Lung (tissue), 12 donors: ENCODE measurements around the gene BCL2L11. TPM values are rescaled to one million over a fixed set of nuclear protein-coding genes. Genes with fewer than 3 reads are reported as not detected.

Experiments
- ATAC-seq: fragments of 200-7000 bp; cut with Tn5 transposase; one replicate; pipeline ENCODE4 v1.9.1; 2020; ENCODE audit warnings: moderate number of reproducible peaks; ENCODE audit not compliant: insufficient read depth, low FRiP score
- DNase-seq, 3 donors: peaks; one replicate each; pipeline ENCODE4 v3.0.0-alpha.2; 2013 to 2017
- H3K27ac ChIP-seq, 2 donors: one replicate each; pipeline ENCODE4 v1.5.1; 2013; ENCODE audit warnings: mild to moderate bottlenecking in 2 of 2, moderate library complexity in 2 of 2, control low read depth in 1 of 2, inconsistent platforms in 1 of 2, low read depth in 1 of 2, low read length in 1 of 2
- H3K27me3 ChIP-seq, 3 donors: one replicate each; pipeline ENCODE4 v1.5.1; 2013; ENCODE audit warnings: low read length in 2 of 3; ENCODE audit not compliant: control insufficient read depth in 3 of 3, insufficient read depth in 3 of 3
- H3K36me3 ChIP-seq, 4 donors: one replicate each; pipeline ENCODE4 v1.5.1; 2013; ENCODE audit warnings: low read length in 4 of 4, mild to moderate bottlenecking in 1 of 4, moderate library complexity in 1 of 4; ENCODE audit not compliant: control insufficient read depth in 4 of 4, insufficient read depth in 4 of 4
- H3K4me1 ChIP-seq, 5 donors: one replicate each; pipeline ENCODE4 v1.5.1; 2013; ENCODE audit warnings: low read length in 5 of 5, mild to moderate bottlenecking in 2 of 5, moderate library complexity in 1 of 5; ENCODE audit not compliant: control insufficient read depth in 5 of 5, insufficient read depth in 5 of 5
- H3K4me3 ChIP-seq: one replicate; pipeline ENCODE4 v1.5.1; 2013; ENCODE audit warnings: mild to moderate bottlenecking, control low read depth, moderate library complexity
- H3K9ac ChIP-seq, 2 donors: one replicate each; pipeline ENCODE4 v1.5.1; 2013; ENCODE audit warnings: low read length in 2 of 2, control low read depth in 1 of 2; ENCODE audit not compliant: insufficient read depth in 1 of 2
- H3K9me3 ChIP-seq, 4 donors: one replicate each; pipeline ENCODE4 v1.5.1; 2013; ENCODE audit warnings: low read length in 3 of 4, mild to moderate bottlenecking in 1 of 4, moderate library complexity in 1 of 4; ENCODE audit not compliant: control insufficient read depth in 4 of 4, insufficient read depth in 3 of 4
- CTCF ChIP-seq: IDR thresholded peaks from 2 replicates; pipeline ENCODE4 v1.5.1; 2012; ENCODE audit warnings: mild to moderate bottlenecking; ENCODE audit errors: control extremely low read depth, extremely low read depth
- WGBS, 2 donors: extraction: QIAGEN DNeasy Blood & Tissue Kit; methylation state at CpG; one replicate each; pipeline ENCODE4 v1.1.7; 2013; 5-methylcytosine and 5-hydroxymethylcytosine counted together
- polyA plus RNA-seq, 2 donors: library from polyadenylated mRNA; stranded (reverse); fragments of 200-250 nt; gene quantifications; one replicate each; pipeline ENCODE4 v1.2.1, GENCODE V29; 2013
- total RNA-seq, 2 donors: library from RNA; depleted of rRNA in 1 of 2; stranded (reverse); fragments of >200 nt in 1 of 2; gene quantifications; one replicate each; pipeline ENCODE4 v1.2.1, GENCODE V29; 2014 to 2021
- donor health status: control.
- donor health status: control.
- donor health status: Bipolar disorder and iron deficiency.
- donor health status: healthy.
- donor health status: DM: yes; HTN: yes; CAD: no.

Gene BCL2L11
- total and polyA plus RNA-seq, 4 donors: 3.8 to 24.2 (median 12.6) TPM

GRCh38 chr2:111134055-111134454 is 13.3 kb downstream of the BCL2L11 start:
- no peak overlapping the region for H3K27ac ChIP-seq
- peaks cover 0 to 5% (median 4%) of the 10 kb centered on the region in 5 donors for H3K4me1 ChIP-seq
- DNase-seq (no peak), ATAC-seq (no peak)
- TF ChIP-seq CTCF: no peak
- H3K9me3 ChIP-seq: no peaks in the 10 kb centered on the region
- no peak overlapping the region for H3K9ac ChIP-seq
- no peaks in the 10 kb centered on the region for H3K27me3 ChIP-seq
- 96 to 97% methylated on average over 2 of the region's 2 CpGs for WGBS, 2 donors
- H3K4me3 ChIP-seq: no peak overlapping the region
- H3K36me3 ChIP-seq: peaks cover 0 to 29% (median 10%) of the 10 kb centered on the region in 4 donors

GRCh38 chr2:111135237-111135909 is 14.7 kb downstream of the BCL2L11 start:
- TF ChIP-seq CTCF: no peak
- ATAC-seq: no peak
- Histone ChIP-seq H3K4me3 (no peak overlapping the region), H3K9ac (no peak overlapping the region), H3K27ac (no peak overlapping the region), H3K36me3 (peaks cover 0 to 25% (median 11%) of the 10 kb centered on the region in 4 donors), H3K9me3 (no peaks in the 10 kb centered on the region), H3K4me1 (peaks cover 4 to 9% (median 5%) of the 10 kb centered on the region in 5 donors), H3K27me3 (no peaks in the 10 kb centered on the region)
- WGBS, 2 donors: 90 to 93% methylated on average over 3 of the region's 3 CpGs
- DNase-seq: no peak

GRCh38 chr2:111135910-111136297 is 15.2 kb downstream of the BCL2L11 start:
- H3K9me3 ChIP-seq: peaks cover 0 to 1% (median 0%) of the 10 kb centered on the region in 4 donors
- no peak overlapping the region for H3K9ac ChIP-seq
- H3K36me3 ChIP-seq: peaks cover 0 to 26% (median 13%) of the 10 kb centered on the region in 4 donors
- no peak overlapping the region for H3K4me3 ChIP-seq
- no peak for DNase-seq
- 53 to 65% methylated on average over 9 of the region's 9 CpGs for WGBS, 2 donors
- H3K27me3 ChIP-seq: no peaks in the 10 kb centered on the region
- TF ChIP-seq CTCF: no peak
- no peak overlapping the region for H3K27ac ChIP-seq
- H3K4me1 ChIP-seq: peaks cover 4 to 9% (median 5%) of the 10 kb centered on the region in 5 donors
- peak; percentile 41 for ATAC-seq
